ENCODE data around the gene ADGRB2.

GRCh38 chr1:31803610-31804009 is 39.5 kb upstream of the ADGRB2 start:
- TF ChIP-seq CTCF (IDR thresholded peaks at IDR 0.05) (no peak), POLR2A (IDR thresholded peaks at IDR 0.05) (no peak)
